HG02759 (cell line): Measurements from ENCODE around the gene FKTN.

Source experiments
- ATAC-seq: cut with Tn5 transposase; IDR thresholded peaks from one replicate; pipeline ENCODE4 v1.9.1; 2021; ENCODE audit warnings: mild to moderate bottlenecking, moderate library complexity; ENCODE audit not compliant: unreplicated experiment

FKTN gene

DNA sequence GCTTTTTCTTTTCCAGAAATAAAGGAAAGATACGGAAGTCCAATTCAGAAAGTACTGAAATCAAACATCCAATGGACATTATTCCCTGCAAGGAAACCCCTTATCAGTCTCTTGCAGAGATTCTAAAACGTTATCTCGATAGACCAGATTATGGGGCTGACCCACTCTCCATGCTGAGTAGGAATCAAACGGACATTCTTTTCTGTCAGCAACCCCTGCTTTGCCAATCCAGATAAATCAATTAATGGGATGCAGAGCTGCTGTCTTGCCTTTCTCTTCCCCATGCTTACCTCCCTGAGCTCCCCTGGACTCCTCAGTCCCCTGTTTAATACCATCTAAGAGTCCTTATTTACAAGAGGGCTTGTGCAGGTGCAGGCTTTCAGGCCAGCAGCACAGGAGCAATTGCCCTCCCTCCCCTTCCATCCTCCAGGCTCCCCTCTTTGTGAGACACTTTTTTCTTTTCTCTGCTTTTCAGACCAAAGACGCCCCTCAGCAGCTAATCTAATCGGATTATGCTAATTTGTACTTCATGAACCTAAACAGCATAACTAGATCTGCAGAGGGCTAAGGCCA, 118.5 kb downstream of the FKTN start:
- ATAC-seq: no peak

GRCh38 chr9:105678163-105678562, 120.2 kb downstream of the FKTN start:
- no peak for ATAC-seq

DNA sequence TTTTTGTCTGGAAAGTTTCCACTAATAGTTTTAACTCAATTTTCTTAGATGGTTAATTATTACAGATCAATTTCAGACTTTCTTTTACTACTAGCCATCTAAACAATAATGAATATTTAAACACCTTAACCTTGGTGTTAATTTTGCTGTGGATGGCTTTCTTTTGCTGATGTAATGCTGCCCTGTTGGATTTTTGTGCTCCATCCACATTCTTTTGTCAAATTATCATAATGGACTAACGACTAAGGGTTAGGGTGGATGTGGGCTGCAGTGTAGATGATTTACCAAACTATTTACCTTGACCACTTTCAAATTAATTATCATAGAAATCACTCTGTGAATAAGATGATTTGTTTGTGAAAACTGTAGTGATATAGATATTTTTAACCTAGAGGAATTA, 120.8 kb downstream of the FKTN start:
- no peak for ATAC-seq

DNA sequence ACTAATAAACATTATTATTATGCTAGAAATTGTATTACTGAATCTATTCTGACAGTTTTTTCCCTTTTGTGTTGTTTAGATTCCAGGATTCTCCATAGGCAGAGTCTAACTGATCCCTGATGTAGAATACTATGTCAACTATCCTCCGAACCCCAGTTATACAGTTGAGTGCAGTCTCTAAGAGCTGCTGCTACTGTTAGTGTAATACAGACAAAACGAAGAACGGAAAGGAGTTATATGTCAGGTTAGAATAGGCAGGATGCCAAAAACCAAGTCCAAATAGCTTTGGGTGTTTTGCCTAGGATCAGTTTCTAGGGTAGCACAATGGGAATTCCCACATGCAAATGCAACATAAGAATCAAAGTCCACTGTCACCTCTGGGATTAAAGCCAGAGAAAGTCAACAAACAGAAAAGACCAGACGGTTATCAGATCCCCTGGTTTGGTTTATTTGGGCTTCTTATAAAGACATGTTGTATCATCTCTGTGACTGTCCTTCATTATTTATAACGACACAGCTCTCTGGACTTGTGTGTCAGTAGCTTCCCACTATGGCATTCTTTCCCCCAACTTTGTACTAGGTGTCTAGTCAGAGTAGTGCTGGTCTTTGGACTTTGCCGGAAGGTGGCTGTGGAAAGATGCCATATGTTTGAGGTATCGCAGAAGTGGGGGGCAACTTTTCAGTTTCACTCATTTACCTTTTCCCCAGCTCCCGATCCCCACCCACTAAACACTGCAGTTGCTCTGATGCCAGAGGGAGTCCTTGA, 121.5 kb downstream of the FKTN start:
- no peak for ATAC-seq

- no peak for ATAC-seq
Observed at GRCh38 chr9:105681313-105681712, 123.4 kb downstream of the FKTN start.

GRCh38 chr9:105681724-105682123, 123.8 kb downstream of the FKTN start:
- ATAC-seq: no peak

DNA sequence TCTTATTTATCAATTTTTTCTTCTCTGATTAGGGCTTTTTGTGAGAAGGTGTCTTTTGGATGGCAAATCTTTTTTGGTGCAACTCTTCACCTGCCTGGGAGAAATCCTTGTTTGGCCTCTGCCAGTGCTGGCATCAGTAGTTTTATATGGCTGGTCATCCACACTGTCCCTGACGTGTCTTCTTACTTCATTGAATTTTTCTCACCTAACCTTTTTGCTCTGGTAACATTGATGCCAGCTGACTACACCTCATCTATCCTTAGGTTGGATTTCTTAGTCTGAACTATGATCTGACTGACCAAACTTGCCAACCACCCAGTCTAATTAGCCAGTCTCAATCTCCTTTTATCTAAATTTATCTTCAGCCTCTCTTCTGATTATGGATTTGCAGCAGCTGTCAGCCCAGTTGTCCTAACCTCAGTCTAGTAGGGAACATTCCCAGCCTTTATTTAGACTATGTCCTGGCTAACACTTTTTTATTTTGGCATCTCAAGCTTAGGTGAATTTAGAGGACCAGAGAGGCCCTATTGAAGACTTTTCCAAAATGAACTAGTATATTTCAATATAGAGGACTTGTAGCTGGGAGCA, 125.9 kb downstream of the FKTN start:
- no peak for ATAC-seq

DNA sequence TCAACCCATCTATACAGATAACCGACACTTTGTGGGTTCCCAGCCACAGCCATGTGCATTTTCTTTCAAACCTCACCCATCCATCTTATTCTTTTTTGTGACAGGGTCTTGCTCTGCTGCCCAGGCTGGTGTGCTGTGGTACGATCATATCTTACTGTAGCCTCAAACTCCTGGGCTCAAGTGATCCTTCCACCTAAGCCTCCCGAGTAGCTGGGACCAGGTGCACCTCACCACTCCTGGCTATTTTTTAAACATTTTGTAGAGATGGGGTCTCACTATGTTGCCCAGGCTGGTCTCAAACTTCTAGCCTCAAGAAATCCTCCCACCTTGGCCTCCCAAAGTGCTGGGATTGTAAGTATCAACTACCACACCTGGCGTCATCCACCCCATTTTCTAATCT, 129.0 kb downstream of the FKTN start:
- ATAC-seq: no peak
